SK-N-SH treated with all-trans-retinoic acid at 6 μM for 48 hours (cell line): ENCODE data around the gene FIBIN.
A peak's percentile ranks its signal among the peaks of the same experiment; 100 is the strongest.

Experiments
- ATAC-seq: fragments of 200-7000 bp; cut with Tn5 transposase; 3 replicates; pipeline ENCODE4 v1.9.1; 2020; ENCODE audit warnings: mild to moderate bottlenecking, moderate library complexity
- ARNTL ChIP-seq: fragments of 450-650 bp; formaldehyde crosslinking; IDR thresholded peaks from 2 replicates; pipeline ENCODE4 v1.5.0; 2020; ENCODE audit warnings: low read depth, mild to moderate bottlenecking, moderate library complexity, borderline replicate concordance
- BACH2 ChIP-seq: fragments of 250-450 bp; sonication (Bioruptor Pico); IDR thresholded peaks from 2 replicates; pipeline ENCODE4 v1.9.0; 2021; ENCODE audit warnings: mild to moderate bottlenecking, borderline replicate concordance
- CSDC2 ChIP-seq: fragments of 250-450 bp; sonication (Bioruptor Pico); IDR thresholded peaks from 2 replicates; pipeline ENCODE4 v1.5.0; 2020; ENCODE audit warnings: mild to moderate bottlenecking, moderate library complexity
- ESRRG ChIP-seq: fragments of 250-450 bp; sonication (Bioruptor Pico); IDR thresholded peaks from 2 replicates; pipeline ENCODE4 v1.6.1; 2021; ENCODE audit warnings: mild to moderate bottlenecking
- GLIS3 ChIP-seq: fragments of 250-450 bp; sonication (Bioruptor Pico); IDR thresholded peaks from 2 replicates; pipeline ENCODE4 v1.5.0; 2020; ENCODE audit warnings: mild to moderate bottlenecking, moderate library complexity
- ISL1 ChIP-seq: fragments of 250-450 bp; sonication (Bioruptor Pico); IDR thresholded peaks from 2 replicates; pipeline ENCODE4 v2.1.2; 2022; ENCODE audit warnings: mild to moderate bottlenecking, moderate library complexity
- OSR1 ChIP-seq: fragments of 250-450 bp; sonication (Bioruptor Pico); IDR thresholded peaks from 2 replicates; pipeline ENCODE4 v1.8.0; 2022; ENCODE audit warnings: moderate library complexity, mild to moderate bottlenecking, inconsistent platforms
- PATZ1 ChIP-seq: fragments of 250-450 bp; sonication (Bioruptor Pico); IDR thresholded peaks from 2 replicates; pipeline ENCODE4 v1.8.0; 2020; ENCODE audit warnings: mild to moderate bottlenecking, moderate library complexity, borderline replicate concordance
- POU6F1 ChIP-seq: fragments of 250-450 bp; sonication (Bioruptor Pico); IDR thresholded peaks from 2 replicates; pipeline ENCODE4 v1.8.0; 2021; ENCODE audit warnings: low read depth, mild to moderate bottlenecking, moderate library complexity, borderline replicate concordance
- PPARA ChIP-seq: fragments of 250-450 bp; sonication (Bioruptor Pico); IDR thresholded peaks from 2 replicates; pipeline ENCODE4 v1.5.0; 2020; ENCODE audit warnings: mild to moderate bottlenecking, borderline replicate concordance
- RARB ChIP-seq: fragments of 250-450 bp; sonication (Bioruptor Pico); IDR thresholded peaks from 2 replicates; pipeline ENCODE4 v1.8.0; 2021; ENCODE audit warnings: mild to moderate bottlenecking, moderate library complexity
- SNAI2 ChIP-seq: fragments of 250-450 bp; sonication (Bioruptor Pico); IDR thresholded peaks from 2 replicates; pipeline ENCODE4 v1.5.0; 2020; ENCODE audit warnings: mild to moderate bottlenecking, moderate library complexity
- TCF4 ChIP-seq: fragments of 250-450 bp; sonication (Bioruptor Pico); IDR thresholded peaks from 2 replicates; pipeline ENCODE4 v1.8.0; 2021; ENCODE audit warnings: mild to moderate bottlenecking, moderate library complexity, borderline replicate concordance
- TOX ChIP-seq: fragments of 250-450 bp; sonication (Bioruptor Pico); IDR thresholded peaks from 2 replicates; pipeline ENCODE4 v1.8.0; 2021; ENCODE audit warnings: mild to moderate bottlenecking, moderate library complexity, borderline replicate concordance
- TSHZ2 ChIP-seq: fragments of 250-450 bp; sonication (Bioruptor Pico); IDR thresholded peaks from 2 replicates; pipeline ENCODE4 v1.5.0; 2020; ENCODE audit warnings: mild to moderate bottlenecking, moderate library complexity
- ZC3H10 ChIP-seq: fragments of 250-450 bp; sonication (Bioruptor Pico); IDR thresholded peaks from 2 replicates; pipeline ENCODE4 v1.5.1; 2021; ENCODE audit warnings: mild to moderate bottlenecking, moderate library complexity
- ZFP3 ChIP-seq: fragments of 250-450 bp; sonication (Bioruptor Pico); IDR thresholded peaks from 2 replicates; pipeline ENCODE4 v1.5.0; 2020; ENCODE audit warnings: mild to moderate bottlenecking, moderate library complexity
- ZFP30 ChIP-seq: fragments of 450-650 bp; formaldehyde crosslinking; IDR thresholded peaks from 2 replicates; pipeline ENCODE4 v1.5.0; 2022; ENCODE audit warnings: mild to moderate bottlenecking, moderate library complexity
- ZNF565 ChIP-seq: fragments of 450-650 bp; formaldehyde crosslinking; conservative IDR thresholded peaks from 2 replicates; pipeline ENCODE4 v1.5.0; 2020; ENCODE audit warnings: low read depth, mild to moderate bottlenecking, moderate library complexity
- ZNF70 ChIP-seq: fragments of 450-650 bp; formaldehyde crosslinking; IDR thresholded peaks from 2 replicates; pipeline ENCODE4 v1.5.0; 2020; ENCODE audit warnings: mild to moderate bottlenecking, moderate library complexity
- ZNF8 ChIP-seq: fragments of 450-650 bp; formaldehyde crosslinking; IDR thresholded peaks from 2 replicates; pipeline ENCODE4 v1.5.0; 2020; ENCODE audit warnings: mild to moderate bottlenecking, moderate library complexity
- TF ChIP-seq, protein P1 (sequence below): fragments of 250-450 bp; sonication (Bioruptor Pico); IDR thresholded peaks from 2 replicates; pipeline ENCODE4 v1.5.1; 2020; ENCODE audit warnings: low read depth, mild to moderate bottlenecking, moderate library complexity

Gene FIBIN

GRCh38 chr11:27025957-27026733 is 32.2 kb downstream of the FIBIN start:
- TF ChIP-seq ARNTL (no peak), ZNF8 (CRISPR knock-in tag) (no peak), ZNF565 (no peak), TSHZ2 (CRISPR knock-in tag) (no peak), ZFP30 (CRISPR knock-in tag) (no peak), CSDC2 (CRISPR knock-in tag) (no peak), OSR1 (CRISPR knock-in tag) (no peak), ESRRG (no peak), ISL1 (CRISPR knock-in tag) (no peak)
- TF ChIP-seq, protein P1, sequence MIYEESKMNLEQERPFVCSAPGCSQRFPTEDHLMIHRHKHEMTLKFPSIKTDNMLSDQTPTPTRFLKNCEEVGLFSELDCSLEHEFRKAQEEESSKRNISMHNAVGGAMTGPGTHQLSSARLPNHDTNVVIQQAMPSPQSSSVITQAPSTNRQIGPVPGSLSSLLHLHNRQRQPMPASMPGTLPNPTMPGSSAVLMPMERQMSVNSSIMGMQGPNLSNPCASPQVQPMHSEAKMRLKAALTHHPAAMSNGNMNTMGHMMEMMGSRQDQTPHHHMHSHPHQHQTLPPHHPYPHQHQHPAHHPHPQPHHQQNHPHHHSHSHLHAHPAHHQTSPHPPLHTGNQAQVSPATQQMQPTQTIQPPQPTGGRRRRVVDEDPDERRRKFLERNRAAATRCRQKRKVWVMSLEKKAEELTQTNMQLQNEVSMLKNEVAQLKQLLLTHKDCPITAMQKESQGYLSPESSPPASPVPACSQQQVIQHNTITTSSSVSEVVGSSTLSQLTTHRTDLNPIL (CRISPR knock-in tag) = no peak
- ATAC-seq = no peak

DNA sequence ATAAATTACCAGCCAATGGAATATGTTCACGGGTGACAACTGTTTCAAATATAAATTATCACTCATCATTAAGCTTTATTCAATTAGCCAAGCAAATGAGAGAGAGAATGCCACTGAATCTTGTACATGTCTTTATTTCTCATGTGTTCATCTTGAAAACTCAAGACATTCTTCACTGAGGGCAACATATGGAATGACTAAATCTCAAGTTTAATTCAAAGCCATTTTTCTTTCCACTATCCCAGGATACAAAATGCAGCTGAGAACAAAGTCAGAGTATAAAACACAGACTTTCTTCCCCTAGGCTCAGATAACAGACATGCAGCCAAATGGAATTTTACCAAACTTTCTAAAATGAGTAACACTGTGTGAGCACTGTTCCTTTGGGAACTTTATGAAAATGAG is 34.7 kb downstream of the FIBIN start:
- TF ChIP-seq OSR1 (CRISPR knock-in tag) (no peak), ISL1 (CRISPR knock-in tag) (no peak), ZNF8 (CRISPR knock-in tag) (no peak)
- peak; percentile 69 for ATAC-seq

DNA sequence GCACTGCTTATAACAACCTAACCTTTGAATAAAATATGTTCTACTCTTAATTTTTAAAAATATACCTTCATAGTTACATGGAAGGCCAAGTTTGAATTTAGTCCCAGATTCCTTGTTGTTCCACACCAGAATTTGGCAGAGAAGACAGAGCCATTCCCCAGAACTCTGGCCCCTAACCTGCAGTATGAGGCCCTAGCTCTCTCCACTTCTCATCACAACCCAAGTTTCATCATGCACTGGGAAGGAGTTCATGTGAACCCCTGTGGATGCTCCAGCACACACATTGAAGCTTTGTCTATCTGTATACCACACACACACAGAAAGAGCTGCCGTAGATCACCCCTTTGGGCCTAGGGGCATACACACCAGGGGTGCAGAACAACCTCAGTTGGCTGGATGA is 36.1 kb downstream of the FIBIN start:
- ATAC-seq = no peak

GRCh38 chr11:27031754-27032153 is 37.8 kb downstream of the FIBIN start:
- no peak for ATAC-seq
- TF ChIP-seq POU6F1 (CRISPR knock-in tag) (no peak), BACH2 (no peak), PPARA (no peak), ZNF70 (CRISPR knock-in tag) (no peak), ZFP30 (CRISPR knock-in tag) (no peak), OSR1 (CRISPR knock-in tag) (no peak), ZFP3 (CRISPR knock-in tag) (no peak), ZNF565 (no peak)

More for the DNA sequence above, 36.1 kb downstream of the FIBIN start:
- TF ChIP-seq BACH2 (no peak), ARNTL (no peak), PPARA (no peak), PATZ1 (CRISPR knock-in tag) (no peak), GLIS3 (CRISPR knock-in tag) (no peak), TCF4 (CRISPR knock-in tag) (no peak), POU6F1 (CRISPR knock-in tag) (no peak), TOX (CRISPR knock-in tag) (no peak), CSDC2 (CRISPR knock-in tag) (no peak), OSR1 (CRISPR knock-in tag) (no peak), ZNF8 (CRISPR knock-in tag) (no peak), ZNF565 (no peak), ESRRG (no peak), ZC3H10 (no peak), SNAI2 (CRISPR knock-in tag) (no peak), ZFP3 (CRISPR knock-in tag) (no peak), RARB (CRISPR knock-in tag) (no peak)
- TF ChIP-seq, all 23 proteins: peak for 0
